K562 (cell line): ENCODE measurements around the gene NUBPL.

ENCODE experiments used
- CHCHD3 ChIP-seq: fragments of 250-450 bp; sonication (Bioruptor Pico); IDR thresholded peaks from 2 replicates; pipeline ENCODE4 v2.1.2; 2022; ENCODE audit warnings: mild to moderate bottlenecking
- FOSL1 ChIP-seq: fragments of 200-800 bp; sonication (Bioruptor generic); conservative IDR thresholded peaks from 2 replicates; pipeline ENCODE4 v1.6.1; 2016; ENCODE audit warnings: missing genetic modification characterization, missing compliant biosample characterization
- GTF2F1 ChIP-seq: IDR thresholded peaks from 2 replicates; pipeline ENCODE4 v1.6.1; 2011; ENCODE audit warnings: low read depth, low read length, improper control_type of control experiment
- NFIX ChIP-seq: fragments of 250-450 bp; sonication (Bioruptor Pico); IDR thresholded peaks from 2 replicates; pipeline ENCODE4 v1.4.0; 2020; ENCODE audit warnings: low read depth, mild to moderate bottlenecking, moderate library complexity
- ZFX ChIP-seq: sonication (generic); formaldehyde crosslinking; IDR thresholded peaks from 2 replicates; pipeline ENCODE4 v1.8.0; 2022; ENCODE audit warnings: mild to moderate bottlenecking, missing genetic modification reagents, moderate library complexity
- TF ChIP-seq, protein P1 (sequence below), 3 experiments: IDR thresholded peaks in 2 of 3; conservative IDR thresholded peaks in 1 of 3; 2 replicates each; pipeline ENCODE4 v1.5.1; 2011 to 2012; ENCODE audit warnings: low read length in 3 of 3, mild to moderate bottlenecking in 3 of 3, control low read depth in 2 of 3, improper control_type of control experiment in 1 of 3, inconsistent platforms in 1 of 3, low read depth in 1 of 3, mixed read lengths in 1 of 3, moderate library complexity in 1 of 3; ENCODE audit not compliant: insufficient read depth in 2 of 3
- TF ChIP-seq, protein P2 (sequence below): fragments of 250-450 bp; sonication (Bioruptor Pico); IDR thresholded peaks from 2 replicates; pipeline ENCODE4 v1.5.0; 2020; ENCODE audit warnings: mild to moderate bottlenecking
- TF ChIP-seq, protein P3 (sequence below): IDR thresholded peaks from 2 replicates; pipeline ENCODE4 v1.6.1; 2014; ENCODE audit warnings: antibody characterized with exemption
- TF ChIP-seq, protein P4 (sequence below): fragments of 450-650 bp; IDR thresholded peaks from 2 replicates; pipeline ENCODE4 v1.6.1; 2014; ENCODE audit warnings: low read depth, mild to moderate bottlenecking, moderate library complexity, borderline replicate concordance

DNA sequence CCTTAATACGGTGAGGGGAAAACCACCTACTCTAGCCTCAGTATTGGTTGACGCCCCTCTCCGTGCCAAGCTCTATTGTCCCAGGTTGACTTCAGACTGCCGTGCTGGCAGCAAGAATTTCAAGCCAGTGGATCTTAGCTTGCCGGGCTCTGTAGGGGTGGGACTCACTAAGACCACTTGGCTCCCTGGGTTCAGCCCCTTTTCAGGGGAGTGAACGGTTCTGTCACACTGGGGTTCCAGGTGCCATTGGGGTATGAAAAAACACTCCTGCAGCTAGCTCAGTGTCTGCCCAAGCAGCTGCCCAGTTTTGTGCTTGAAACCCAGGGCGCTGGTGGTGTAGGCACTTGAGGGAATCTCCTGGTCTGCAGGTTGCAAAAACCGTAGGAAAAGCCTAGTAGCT, 107.1 kb downstream of the NUBPL start:
- no peak for TF ChIP-seq CHCHD3 (CRISPR knock-in tag)
- TF ChIP-seq, protein P1, sequence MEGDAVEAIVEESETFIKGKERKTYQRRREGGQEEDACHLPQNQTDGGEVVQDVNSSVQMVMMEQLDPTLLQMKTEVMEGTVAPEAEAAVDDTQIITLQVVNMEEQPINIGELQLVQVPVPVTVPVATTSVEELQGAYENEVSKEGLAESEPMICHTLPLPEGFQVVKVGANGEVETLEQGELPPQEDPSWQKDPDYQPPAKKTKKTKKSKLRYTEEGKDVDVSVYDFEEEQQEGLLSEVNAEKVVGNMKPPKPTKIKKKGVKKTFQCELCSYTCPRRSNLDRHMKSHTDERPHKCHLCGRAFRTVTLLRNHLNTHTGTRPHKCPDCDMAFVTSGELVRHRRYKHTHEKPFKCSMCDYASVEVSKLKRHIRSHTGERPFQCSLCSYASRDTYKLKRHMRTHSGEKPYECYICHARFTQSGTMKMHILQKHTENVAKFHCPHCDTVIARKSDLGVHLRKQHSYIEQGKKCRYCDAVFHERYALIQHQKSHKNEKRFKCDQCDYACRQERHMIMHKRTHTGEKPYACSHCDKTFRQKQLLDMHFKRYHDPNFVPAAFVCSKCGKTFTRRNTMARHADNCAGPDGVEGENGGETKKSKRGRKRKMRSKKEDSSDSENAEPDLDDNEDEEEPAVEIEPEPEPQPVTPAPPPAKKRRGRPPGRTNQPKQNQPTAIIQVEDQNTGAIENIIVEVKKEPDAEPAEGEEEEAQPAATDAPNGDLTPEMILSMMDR (IDR thresholded peaks at IDR 0.05 in 2 of 3, conservative IDR thresholded peaks at IDR 0.05 in 1 of 3; ENCODE audit: insufficient read depth in 2 of 3, low read depth in 1 of 3, low read length in 3 of 3) = no peak
- TF ChIP-seq, protein P2, sequence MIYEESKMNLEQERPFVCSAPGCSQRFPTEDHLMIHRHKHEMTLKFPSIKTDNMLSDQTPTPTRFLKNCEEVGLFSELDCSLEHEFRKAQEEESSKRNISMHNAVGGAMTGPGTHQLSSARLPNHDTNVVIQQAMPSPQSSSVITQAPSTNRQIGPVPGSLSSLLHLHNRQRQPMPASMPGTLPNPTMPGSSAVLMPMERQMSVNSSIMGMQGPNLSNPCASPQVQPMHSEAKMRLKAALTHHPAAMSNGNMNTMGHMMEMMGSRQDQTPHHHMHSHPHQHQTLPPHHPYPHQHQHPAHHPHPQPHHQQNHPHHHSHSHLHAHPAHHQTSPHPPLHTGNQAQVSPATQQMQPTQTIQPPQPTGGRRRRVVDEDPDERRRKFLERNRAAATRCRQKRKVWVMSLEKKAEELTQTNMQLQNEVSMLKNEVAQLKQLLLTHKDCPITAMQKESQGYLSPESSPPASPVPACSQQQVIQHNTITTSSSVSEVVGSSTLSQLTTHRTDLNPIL (CRISPR knock-in tag) = no peak
- TF ChIP-seq FOSL1 = no peak
- no peak for TF ChIP-seq GTF2F1
- TF ChIP-seq NFIX = no peak
- TF ChIP-seq, protein P3, sequence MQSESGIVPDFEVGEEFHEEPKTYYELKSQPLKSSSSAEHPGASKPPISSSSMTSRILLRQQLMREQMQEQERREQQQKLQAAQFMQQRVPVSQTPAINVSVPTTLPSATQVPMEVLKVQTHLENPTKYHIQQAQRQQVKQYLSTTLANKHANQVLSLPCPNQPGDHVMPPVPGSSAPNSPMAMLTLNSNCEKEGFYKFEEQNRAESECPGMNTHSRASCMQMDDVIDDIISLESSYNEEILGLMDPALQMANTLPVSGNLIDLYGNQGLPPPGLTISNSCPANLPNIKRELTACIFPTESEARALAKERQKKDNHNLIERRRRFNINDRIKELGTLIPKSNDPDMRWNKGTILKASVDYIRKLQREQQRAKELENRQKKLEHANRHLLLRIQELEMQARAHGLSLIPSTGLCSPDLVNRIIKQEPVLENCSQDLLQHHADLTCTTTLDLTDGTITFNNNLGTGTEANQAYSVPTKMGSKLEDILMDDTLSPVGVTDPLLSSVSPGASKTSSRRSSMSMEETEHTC = no peak
- no peak for TF ChIP-seq ZFX
- TF ChIP-seq, protein P4, sequence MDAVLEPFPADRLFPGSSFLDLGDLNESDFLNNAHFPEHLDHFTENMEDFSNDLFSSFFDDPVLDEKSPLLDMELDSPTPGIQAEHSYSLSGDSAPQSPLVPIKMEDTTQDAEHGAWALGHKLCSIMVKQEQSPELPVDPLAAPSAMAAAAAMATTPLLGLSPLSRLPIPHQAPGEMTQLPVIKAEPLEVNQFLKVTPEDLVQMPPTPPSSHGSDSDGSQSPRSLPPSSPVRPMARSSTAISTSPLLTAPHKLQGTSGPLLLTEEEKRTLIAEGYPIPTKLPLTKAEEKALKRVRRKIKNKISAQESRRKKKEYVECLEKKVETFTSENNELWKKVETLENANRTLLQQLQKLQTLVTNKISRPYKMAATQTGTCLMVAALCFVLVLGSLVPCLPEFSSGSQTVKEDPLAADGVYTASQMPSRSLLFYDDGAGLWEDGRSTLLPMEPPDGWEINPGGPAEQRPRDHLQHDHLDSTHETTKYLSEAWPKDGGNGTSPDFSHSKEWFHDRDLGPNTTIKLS = no peak
